Activated gamma-delta T cell treated with anti-CD3 and anti-CD28 coated beads, Interleukin-2, amount 50 U/mL, for 16 hours (primary cell): ENCODE data around the gene SBNO1.
A peak's percentile ranks its signal among the peaks of the same experiment; 100 is the strongest.
"Not testable (repeated sequence)": the region's sequence is repeated elsewhere in the genome, so short reads cannot be mapped to it uniquely, and the experiment has no call there.

ENCODE experiments used
- DNase-seq: peaks from one replicate; pipeline ENCODE4 v3.0.0-alpha.2; 2020; ENCODE audit warnings: low read depth

SBNO1 gene

GRCh38 chr12:123364532-123365024 is at the start of gene SBNO1:
Gene SBNO1, minus strand, starts transcription at chr12:123364847. Its CDS starts 14,406 bp downstream, at chr12:123350441.
- peak; percentile 83 for DNase-seq

DNA sequence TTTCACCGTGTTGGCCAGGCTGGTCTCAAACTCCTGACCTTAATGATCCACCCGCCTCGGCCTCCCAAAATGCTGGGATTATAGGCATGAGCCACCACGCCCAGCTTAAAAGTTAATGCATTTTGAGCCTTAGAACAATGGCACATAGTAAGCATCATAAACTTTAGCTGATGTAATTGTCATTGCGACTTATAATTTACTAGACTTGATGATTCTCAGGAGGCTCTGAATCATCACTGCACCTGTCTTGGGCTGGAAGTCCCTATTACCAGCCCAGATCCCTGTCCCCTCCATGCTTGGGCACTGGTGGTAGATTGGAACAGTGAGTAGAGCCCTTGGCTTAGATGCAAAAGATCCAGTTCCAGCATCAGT is 45.4 kb upstream of the SBNO1 start:
- no peak for DNase-seq

DNA sequence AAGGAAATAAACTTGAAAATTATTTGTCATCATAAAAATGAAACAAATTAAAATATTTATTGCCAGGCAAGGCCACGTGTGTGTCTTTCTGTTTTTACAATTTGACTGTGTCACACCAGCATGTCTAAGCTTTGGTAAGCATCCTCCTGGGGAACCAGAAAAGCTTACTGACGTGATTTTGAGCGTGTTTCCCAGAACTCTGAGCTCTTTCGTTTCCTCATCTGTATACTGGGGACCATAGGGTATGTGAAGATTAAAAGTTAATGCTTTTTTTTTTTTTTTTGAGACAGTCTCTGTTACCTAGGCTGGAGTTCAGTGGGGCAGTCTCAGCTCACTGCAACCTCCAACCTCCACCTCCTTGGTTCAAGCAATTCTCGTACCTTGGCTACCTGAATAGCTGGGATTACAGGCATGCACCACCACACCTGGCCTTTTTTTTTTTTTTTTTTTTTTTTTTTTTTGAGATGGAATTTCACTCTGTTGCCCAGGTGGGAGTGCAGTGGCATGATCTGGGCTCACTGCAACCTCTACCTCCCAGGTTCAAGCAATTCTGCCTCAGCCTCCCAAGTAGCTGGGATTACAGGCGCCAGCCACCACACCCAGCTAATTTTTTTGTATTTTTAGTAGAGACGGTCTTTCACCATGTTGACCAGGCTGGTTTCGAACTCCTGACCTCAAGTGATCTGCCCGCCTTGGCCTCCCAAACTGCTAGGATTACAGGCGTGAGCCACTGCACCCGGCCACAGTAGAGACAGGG is 44.8 kb upstream of the SBNO1 start:
- not testable (repeated sequence) for DNase-seq

GRCh38 chr12:123408619-123409018 is 44.0 kb upstream of the SBNO1 start:
- DNase-seq, result not testable (repeated sequence)

DNA sequence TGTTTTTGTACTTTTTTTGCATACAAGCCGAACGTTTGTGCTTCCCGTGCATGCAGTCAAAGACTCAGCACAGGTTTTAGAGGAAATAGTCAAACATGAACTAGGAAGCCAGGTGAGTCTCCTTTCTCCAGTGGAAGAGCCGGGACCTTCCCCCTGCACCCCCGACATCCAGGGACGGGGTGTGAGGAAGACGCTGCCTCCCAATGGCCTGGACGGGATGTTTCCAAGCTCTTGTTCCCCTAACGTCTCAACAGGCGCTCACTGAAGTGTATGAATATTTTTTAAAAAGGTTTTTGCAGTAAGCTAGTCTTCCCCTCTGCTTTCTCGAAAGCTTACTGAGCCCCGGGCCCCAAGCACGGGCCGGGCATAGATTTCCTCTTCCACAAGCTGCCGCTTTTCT is 43.3 kb upstream of the SBNO1 start:
- DNase-seq, result not testable (repeated sequence)

DNA sequence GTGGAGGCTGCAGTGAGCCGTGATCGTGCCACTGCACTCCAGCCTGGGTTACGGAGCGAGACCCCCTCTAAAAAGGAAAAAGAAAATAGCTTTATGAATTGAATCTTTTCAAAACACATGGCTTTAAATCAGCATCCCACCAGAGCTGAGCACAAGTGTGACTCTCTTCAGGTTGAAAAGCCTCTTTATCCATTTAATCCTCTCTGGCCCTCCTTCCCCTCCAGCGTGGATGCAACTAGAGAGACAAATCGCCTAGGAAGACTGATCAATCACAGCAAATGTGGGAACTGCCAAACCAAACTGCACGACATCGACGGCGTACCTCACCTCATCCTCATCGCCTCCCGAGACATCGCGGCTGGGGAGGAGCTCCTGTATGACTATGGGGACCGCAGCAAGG is 42.6 kb upstream of the SBNO1 start:
- DNase-seq, result not testable (repeated sequence)

DNA sequence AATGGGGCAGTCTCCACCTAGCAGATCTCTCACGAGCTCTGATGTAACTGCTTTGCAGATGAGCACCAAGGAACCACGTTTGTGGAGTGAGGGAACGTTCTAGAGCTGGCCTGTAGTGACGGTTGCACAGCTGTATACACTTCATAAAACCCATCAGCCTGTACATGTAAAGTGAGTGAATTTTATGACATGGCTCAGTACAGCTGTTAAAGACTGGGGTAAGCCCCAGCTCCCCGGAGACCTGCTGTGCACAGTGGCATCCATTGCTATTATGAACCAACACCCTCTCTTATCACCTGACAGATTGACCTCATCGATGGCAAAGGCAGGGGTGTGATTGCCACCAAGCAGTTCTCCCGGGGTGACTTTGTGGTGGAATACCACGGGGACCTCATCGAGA is 39.9 kb upstream of the SBNO1 start:
- DNase-seq, result no peak

GRCh38 chr12:123401753-123402683 is 37.4 kb upstream of the SBNO1 start:
- DNase-seq, result no peak

DNA sequence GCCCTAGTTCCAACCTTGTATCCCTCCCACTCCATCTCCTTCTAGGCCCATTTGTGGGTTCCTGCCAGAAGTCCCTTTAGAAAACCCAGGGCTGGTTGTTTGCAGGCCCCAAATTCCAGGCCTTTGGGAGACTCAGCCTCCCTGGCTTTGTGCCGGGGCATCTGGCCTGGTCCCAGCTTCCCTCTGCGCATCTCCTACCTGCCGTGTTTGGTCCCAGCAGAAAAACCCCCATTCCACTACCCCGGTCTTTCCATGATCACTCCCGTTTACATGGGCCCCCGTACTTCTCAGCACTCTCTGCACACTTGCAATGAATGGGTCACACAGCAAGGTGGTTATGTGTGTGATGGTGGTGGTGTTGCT is 34.6 kb upstream of the SBNO1 start:
- no peak for DNase-seq

DNA sequence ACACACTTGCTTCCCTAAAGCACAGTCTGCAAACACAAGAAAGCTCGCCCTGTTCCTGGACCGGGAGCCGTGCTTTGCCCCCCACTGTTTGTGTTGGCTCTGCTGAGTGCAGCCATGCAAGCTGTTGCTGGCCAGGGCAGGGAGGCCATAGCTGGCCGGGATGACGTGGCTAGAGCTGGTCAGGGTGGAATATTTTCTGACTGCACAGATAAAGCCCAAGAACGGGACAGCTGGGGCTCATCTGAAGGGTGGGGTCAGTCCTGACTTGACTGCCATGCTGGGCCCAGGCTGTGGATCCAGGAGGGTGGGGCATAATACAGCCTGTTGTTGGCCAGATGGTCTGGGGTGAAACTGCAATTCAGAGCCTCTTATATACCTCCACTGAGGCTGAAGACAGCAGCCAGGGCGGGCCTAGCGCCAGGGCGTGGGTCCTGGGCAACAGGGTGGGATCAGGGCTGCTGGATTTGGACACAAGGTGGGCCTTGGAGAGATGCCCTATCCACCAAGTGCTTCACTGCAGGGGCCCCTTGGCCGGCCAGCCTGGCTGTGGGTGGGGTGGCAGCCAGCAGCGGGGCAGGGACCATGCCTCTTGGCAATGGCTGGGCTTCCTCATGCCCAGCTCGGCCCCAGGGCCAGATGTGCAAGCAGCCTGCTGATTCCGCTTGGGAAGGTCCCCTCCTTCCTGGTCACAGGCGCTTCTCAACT is 34.1 kb upstream of the SBNO1 start:
- no peak for DNase-seq

GRCh38 chr12:123398177-123398549 is 33.5 kb upstream of the SBNO1 start:
- no peak for DNase-seq

GRCh38 chr12:123397400-123397799 is 32.8 kb upstream of the SBNO1 start:
- DNase-seq, result no peak

DNA sequence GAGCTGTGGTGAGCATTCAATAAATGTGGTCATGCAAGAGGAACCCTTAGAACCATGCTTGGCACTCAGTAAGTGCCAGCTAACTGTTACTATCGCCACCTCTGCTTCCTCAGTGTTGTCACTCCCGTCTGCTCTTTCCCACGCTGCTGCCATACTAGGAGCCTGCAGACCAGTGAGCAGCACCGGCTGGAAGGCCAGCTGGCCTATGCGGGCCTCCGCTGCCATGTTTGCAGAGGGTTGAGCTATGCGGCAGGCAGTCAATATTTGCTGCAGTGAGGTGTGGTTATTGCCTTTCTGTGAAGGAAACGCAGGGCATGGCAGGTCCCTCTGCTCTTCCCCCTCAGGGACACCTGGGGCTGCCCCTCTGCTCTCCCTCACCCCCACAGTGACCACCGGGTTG is 32.3 kb upstream of the SBNO1 start:
- no peak for DNase-seq

- no peak for DNase-seq
Observed at GRCh38 chr12:123396543-123396942, 31.9 kb upstream of the SBNO1 start.

- no peak for DNase-seq
Observed at GRCh38 chr12:123395236-123395635, 30.6 kb upstream of the SBNO1 start.

DNA sequence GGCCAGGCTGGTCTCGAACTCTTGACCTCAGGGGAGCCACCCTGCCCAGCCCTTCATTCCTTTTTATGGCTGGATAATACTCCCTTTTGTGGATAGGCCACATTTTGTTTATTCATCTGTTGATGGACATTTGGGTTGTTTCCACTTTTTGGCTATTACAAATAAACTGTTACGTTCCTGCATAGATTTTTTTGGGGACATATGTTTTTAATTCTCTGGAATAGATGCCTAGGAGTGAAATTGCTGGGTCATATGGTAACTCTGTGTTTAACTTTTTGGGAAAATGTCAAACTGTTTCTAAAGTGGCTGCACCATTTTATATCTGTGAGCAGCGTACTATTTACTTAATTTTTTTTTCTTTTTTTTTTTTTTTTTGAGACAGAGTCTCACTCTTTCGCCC is 29.1 kb upstream of the SBNO1 start:
- no peak for DNase-seq

GRCh38 chr12:123391546-123392343 is 27.1 kb upstream of the SBNO1 start:
- DNase-seq, result no peak

GRCh38 chr12:123390498-123391426 is 26.1 kb upstream of the SBNO1 start:
- no peak for DNase-seq

GRCh38 chr12:123389560-123390351 is 25.1 kb upstream of the SBNO1 start:
- DNase-seq, result no peak
